Osteoblast (primary cell): ENCODE data around the gene EIF4A2. TPM values are rescaled to one million over a fixed set of nuclear protein-coding genes. Genes with fewer than 3 reads are reported as not detected.

ENCODE experiments used
- DNase-seq: peaks from one replicate; pipeline ENCODE4 v3.0.0; 2011; ENCODE audit warnings: low spot score, mixed read lengths; ENCODE audit not compliant: insufficient read length; ENCODE audit errors: missing footprints
- H2AFZ ChIP-seq: 2 replicates; pipeline ENCODE4 v1.6.0; 2011; ENCODE audit warnings: mild to moderate bottlenecking, low read length
- H3K27ac ChIP-seq: 2 replicates; pipeline ENCODE4 v1.5.1; 2011; ENCODE audit warnings: mild to moderate bottlenecking, low read depth, low read length, moderate library complexity
- H3K27me3 ChIP-seq: 2 replicates; pipeline ENCODE4 v1.6.0; 2012; ENCODE audit warnings: mild to moderate bottlenecking, control low read depth, inconsistent platforms, low read length, moderate library complexity; ENCODE audit not compliant: insufficient read depth
- H3K36me3 ChIP-seq: 2 replicates; pipeline ENCODE4 v1.5.1; 2011; ENCODE audit warnings: mild to moderate bottlenecking, low read length, control low read depth, moderate library complexity; ENCODE audit not compliant: insufficient read depth
- H3K4me1 ChIP-seq: 2 replicates; pipeline ENCODE4 v1.5.1; 2011; ENCODE audit warnings: mild to moderate bottlenecking, low read length, control low read depth, moderate library complexity; ENCODE audit not compliant: insufficient read depth
- H3K4me2 ChIP-seq: 2 replicates; pipeline ENCODE4 v1.6.0; 2011; ENCODE audit warnings: mild to moderate bottlenecking, low read length; ENCODE audit not compliant: insufficient read depth
- H3K4me3 ChIP-seq: fragments of 200-600 bp; sonication (generic); 3 replicates; pipeline ENCODE4 v1.5.1; 2012; ENCODE audit warnings: mild to moderate bottlenecking, low read length, inconsistent platforms; ENCODE audit not compliant: insufficient read depth
- H3K79me2 ChIP-seq: 2 replicates; pipeline ENCODE4 v1.6.0; 2012; ENCODE audit warnings: mild to moderate bottlenecking, low read length, control low read depth, inconsistent platforms; ENCODE audit not compliant: insufficient read depth
- H3K9me3 ChIP-seq: 2 replicates; pipeline ENCODE4 v1.5.1; 2011; ENCODE audit warnings: low read depth, low read length, control low read depth
- H4K20me1 ChIP-seq: 2 replicates; pipeline ENCODE4 v1.6.0; 2012; ENCODE audit warnings: mild to moderate bottlenecking, low read length, control low read depth; ENCODE audit not compliant: insufficient read depth
- CTCF ChIP-seq: IDR thresholded peaks from 2 replicates; pipeline ENCODE4 v1.5.1; 2011; ENCODE audit warnings: mild to moderate bottlenecking, low read depth, low read length, moderate library complexity; ENCODE audit errors: extremely low read depth
- small RNA-seq: library from RNA; depleted of rRNA; stranded (forward); fragments of <200 nt; gene quantifications from one replicate; pipeline ENCODE3, GENCODE V24; 2012
- total RNA-seq: library from RNA; depleted of rRNA; stranded (reverse); fragments of >200 nt; gene quantifications from 2 replicates; pipeline ENCODE4 v1.2.3, GENCODE V29; 2012

EIF4A2 gene
- total RNA-seq, 1 donor, result 442 TPM

- Histone ChIP-seq H3K79me2 (no peaks in the 10 kb centered on the region), H3K27ac (no peak overlapping the region), H2AFZ (no peak overlapping the region), H3K4me1 (peaks cover 13% of the 10 kb centered on the region), H3K27me3 (peaks cover 52% of the 10 kb centered on the region), H3K4me3 (no peak overlapping the region), H3K4me2 (no peak overlapping the region), H4K20me1 (no peaks in the 10 kb centered on the region), H3K36me3 (no peaks in the 10 kb centered on the region), H3K9me3 (no peaks in the 10 kb centered on the region)
- peak; percentile 35 for DNase-seq
- TF ChIP-seq CTCF, result no peak
Observed at GRCh38 chr3:186828340-186828739, 45.0 kb downstream of the EIF4A2 start.

GRCh38 chr3:186831798-186832197 lies 48.4 kb downstream of the EIF4A2 start:
- H4K20me1 ChIP-seq, result no peaks in the 10 kb centered on the region
- H3K4me1 ChIP-seq, result no peaks in the 10 kb centered on the region
- no peaks in the 10 kb centered on the region for H3K9me3 ChIP-seq
- H3K27ac ChIP-seq, result no peak overlapping the region
- no peak overlapping the region for H3K4me3 ChIP-seq
- H3K4me2 ChIP-seq, result no peak overlapping the region
- DNase-seq, result no peak
- H2AFZ ChIP-seq, result no peak overlapping the region
- TF ChIP-seq CTCF, result no peak
- H3K36me3 ChIP-seq, result no peaks in the 10 kb centered on the region
- no peaks in the 10 kb centered on the region for H3K79me2 ChIP-seq
- H3K27me3 ChIP-seq, result peaks cover 55% of the 10 kb centered on the region

GRCh38 chr3:186832276-186832675 lies 48.9 kb downstream of the EIF4A2 start:
- no peak for TF ChIP-seq CTCF

More at GRCh38 chr3:186832276-186832675, 48.9 kb downstream of the EIF4A2 start:
- no peaks in the 10 kb centered on the region for H3K4me1 ChIP-seq
- H2AFZ ChIP-seq, result no peak overlapping the region
- no peak overlapping the region for H3K4me3 ChIP-seq
- no peak overlapping the region for H3K4me2 ChIP-seq
- H3K27ac ChIP-seq, result no peak overlapping the region
- peaks cover 55% of the 10 kb centered on the region for H3K27me3 ChIP-seq
- no peaks in the 10 kb centered on the region for H3K36me3 ChIP-seq
- DNase-seq, result no peak
- no peaks in the 10 kb centered on the region for H3K79me2 ChIP-seq
- no peaks in the 10 kb centered on the region for H3K9me3 ChIP-seq
- no peaks in the 10 kb centered on the region for H4K20me1 ChIP-seq

Small RNA genes within 50 kb of the gene (small RNA-seq; reads per million reads assigned to genes)
- gene RF00092 (not detected), gene RNU6-1105P (not detected), gene SNORA4 (not detected), gene SNORA63 (not detected), gene SNORA81 (not detected), gene SNORD2 (not detected)

Other genes with a start within 250 kb of the EIF4A2 start
- 0.88 and 1.8 TPM in 2 replicates for gene CRYGS, start 239.2 kb upstream of the EIF4A2 start, total RNA-seq
- 15.6 and 20.0 TPM in 2 replicates for gene TBCCD1, start 216.2 kb upstream of the EIF4A2 start, total RNA-seq
- gene DNAJB11, start 212.9 kb upstream of the EIF4A2 start, total RNA-seq, result 33.9 and 35.8 TPM in 2 replicates
- gene AHSG, start 170.5 kb upstream of the EIF4A2 start, total RNA-seq, result not detected in 2 replicates
- not detected in 2 replicates for gene FETUB, start 143.2 kb upstream of the EIF4A2 start, total RNA-seq
- not detected in 2 replicates for gene HRG, start 117.6 kb upstream of the EIF4A2 start, total RNA-seq
- gene KNG1, start 66.2 kb upstream of the EIF4A2 start, total RNA-seq, result not detected in 2 replicates
- 16.5 and 18.1 TPM in 2 replicates for gene RFC4, start 22.9 kb downstream of the EIF4A2 start, total RNA-seq
- gene ADIPOQ, start 59.1 kb downstream of the EIF4A2 start, total RNA-seq, result under 0.01 TPM in 2 replicates
- gene ST6GAL1, start 146.9 kb downstream of the EIF4A2 start, total RNA-seq, result 8.0 and 9.1 TPM in 2 replicates